Posterior vena cava (tissue), 2 donors: ENCODE results near the gene FAM241A. TPM values are rescaled to one million over a fixed set of nuclear protein-coding genes. Genes with fewer than 3 reads are reported as not detected.
A peak's percentile ranks its signal among the peaks of the same experiment; 100 is the strongest.
"Not testable (repeated sequence)": the region's sequence is repeated elsewhere in the genome, so short reads cannot be mapped to it uniquely, and the experiment has no call there.

Experiments used
- DNase-seq: peaks from one replicate; pipeline ENCODE4 v3.0.0-alpha.2; 2020; ENCODE audit warnings: low spot score
- intact Hi-C, 2 donors: fragments of 100-400 bp; cut with DNase I; formaldehyde crosslinking; loops; one replicate each; pipeline versions ENCODE4 v1.14.1 to v1.14.2; 2022 to 2023
- total RNA-seq, 2 donors: library from RNA; stranded (reverse); fragmentation: NEBNext Ultra II Directional; extraction: Animal tissue kit (Norgen Biotek cat#: 25700); gene quantifications; one replicate each; pipeline ENCODE4 v1.2.1, GENCODE V29; 2021
- donor health status: DM: yes; HTN: yes; CAD: no.
- donor health status: DM: yes; HTN: yes; CAD: no.

Gene FAM241A
- total RNA-seq, 2 donors from 2014 or later = 4.6 to 6.7 TPM

DNA sequence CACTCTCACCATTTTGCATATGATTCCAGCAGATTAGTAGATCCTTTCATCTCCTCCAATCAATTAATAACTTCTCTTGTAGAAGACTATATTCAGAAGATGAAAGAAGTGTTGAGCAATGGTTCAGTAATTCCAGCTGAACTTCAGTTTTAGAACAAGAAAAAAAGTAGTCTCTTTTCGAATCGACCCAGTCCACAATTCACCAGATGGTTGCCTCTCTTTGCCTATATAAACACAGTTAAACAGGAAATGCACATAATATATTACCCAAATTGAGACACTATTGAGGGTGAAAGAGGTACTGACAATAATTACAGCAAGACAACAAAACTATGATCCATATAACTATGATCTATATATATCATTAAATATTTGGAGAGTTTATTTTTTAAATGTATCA, 16.8 kb upstream of the FAM241A start:
- DNase-seq = no peak
- intact Hi-C loops = no loop called here

GRCh38 chr4:112130906-112131305, 14.3 kb upstream of the FAM241A start:
- intact Hi-C loops = no loop called here
- no peak for DNase-seq

- intact Hi-C loops = no loop called here
These were observed 8.7 kb upstream of the FAM241A start for GRCh38 chr4:112136551-112136950.

GRCh38 chr4:112138538-112138937, 6.7 kb upstream of the FAM241A start:
- DNase-seq = no peak
- intact Hi-C loops = no loop called here

More at GRCh38 chr4:112136551-112136950, 8.7 kb upstream of the FAM241A start:
- DNase-seq = no peak

GRCh38 chr4:112140536-112140935, 4.7 kb upstream of the FAM241A start:
- DNase-seq = no peak
- intact Hi-C loops = no loop called here

DNA sequence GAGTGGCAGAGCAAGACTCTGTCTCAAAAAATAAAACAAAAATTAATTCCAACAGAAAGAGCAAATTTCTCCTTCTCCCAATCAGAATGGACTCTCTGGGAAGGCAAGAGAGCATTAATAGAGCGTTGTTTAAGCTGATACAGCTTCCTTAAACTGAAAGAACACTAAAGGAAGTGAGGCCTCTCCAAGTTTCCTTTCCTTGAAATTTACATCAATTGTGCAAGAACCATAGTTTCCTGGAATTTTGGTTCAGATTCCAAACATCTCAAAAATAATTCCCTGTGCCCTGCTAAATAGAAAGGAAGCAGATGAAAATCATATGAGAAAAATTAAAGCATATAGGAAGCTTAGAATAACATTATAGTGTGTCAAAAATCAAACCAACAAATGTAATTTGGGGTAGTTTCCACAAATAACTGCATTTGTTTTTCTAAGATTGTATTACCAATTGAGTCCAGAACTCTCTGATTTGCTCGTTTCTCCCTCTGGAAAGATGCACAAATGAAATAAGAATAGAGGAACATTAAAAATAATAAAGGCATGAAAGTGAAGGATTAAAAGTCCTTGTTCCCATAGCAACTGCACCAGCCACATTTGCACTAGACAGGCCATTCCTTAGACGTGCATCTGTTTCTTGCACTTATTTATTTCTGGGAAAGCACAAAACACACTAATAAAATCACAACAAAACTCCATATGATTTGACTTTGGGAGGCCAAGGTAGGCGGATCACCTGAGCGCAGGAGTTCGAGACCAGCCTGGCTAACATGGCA, 3.7 kb upstream of the FAM241A start:
- intact Hi-C loops = no loop called here

DNA sequence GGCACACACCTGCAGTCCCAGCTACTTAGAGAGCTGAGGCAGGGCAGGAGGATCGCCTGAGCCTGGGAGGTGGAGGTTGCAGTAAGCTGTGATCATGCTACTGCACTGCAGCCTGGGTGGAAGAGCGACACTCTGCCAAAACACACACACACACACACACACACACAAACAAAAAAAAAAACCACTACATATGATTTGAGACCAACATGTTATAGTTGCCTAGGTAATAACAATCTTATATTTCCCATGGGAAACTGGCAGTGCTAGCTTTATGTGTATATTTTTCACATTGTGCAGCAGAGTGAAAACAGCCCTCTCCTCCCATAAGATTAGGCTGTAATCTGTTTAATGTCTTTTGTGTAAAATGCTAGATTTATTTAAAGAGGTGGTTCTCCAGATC, 3.1 kb upstream of the FAM241A start:
- intact Hi-C loops = no loop called here
- DNase-seq = no peak

More for the DNA sequence above, 3.7 kb upstream of the FAM241A start:
- no peak for DNase-seq

DNA sequence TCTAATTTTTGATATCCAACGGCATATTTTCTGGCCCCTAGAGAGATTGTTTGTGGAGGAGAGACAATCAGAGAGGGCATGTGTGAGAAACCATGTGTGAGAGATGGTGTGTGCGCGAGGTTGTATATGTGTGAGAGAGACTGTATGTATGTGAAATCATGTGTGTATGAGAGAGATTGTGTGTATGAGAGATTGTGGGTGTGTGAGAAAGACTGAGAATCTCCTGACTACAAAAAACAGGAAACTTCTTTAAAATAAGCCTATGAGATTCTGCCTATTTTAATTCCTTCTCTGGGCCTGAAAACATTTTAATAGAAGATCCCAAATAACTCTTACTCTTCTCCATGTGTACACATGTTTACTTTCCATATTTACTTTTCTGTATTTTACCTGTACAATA, 1.5 kb upstream of the FAM241A start:
- intact Hi-C loops = no loop called here
- no peak for DNase-seq

DNA sequence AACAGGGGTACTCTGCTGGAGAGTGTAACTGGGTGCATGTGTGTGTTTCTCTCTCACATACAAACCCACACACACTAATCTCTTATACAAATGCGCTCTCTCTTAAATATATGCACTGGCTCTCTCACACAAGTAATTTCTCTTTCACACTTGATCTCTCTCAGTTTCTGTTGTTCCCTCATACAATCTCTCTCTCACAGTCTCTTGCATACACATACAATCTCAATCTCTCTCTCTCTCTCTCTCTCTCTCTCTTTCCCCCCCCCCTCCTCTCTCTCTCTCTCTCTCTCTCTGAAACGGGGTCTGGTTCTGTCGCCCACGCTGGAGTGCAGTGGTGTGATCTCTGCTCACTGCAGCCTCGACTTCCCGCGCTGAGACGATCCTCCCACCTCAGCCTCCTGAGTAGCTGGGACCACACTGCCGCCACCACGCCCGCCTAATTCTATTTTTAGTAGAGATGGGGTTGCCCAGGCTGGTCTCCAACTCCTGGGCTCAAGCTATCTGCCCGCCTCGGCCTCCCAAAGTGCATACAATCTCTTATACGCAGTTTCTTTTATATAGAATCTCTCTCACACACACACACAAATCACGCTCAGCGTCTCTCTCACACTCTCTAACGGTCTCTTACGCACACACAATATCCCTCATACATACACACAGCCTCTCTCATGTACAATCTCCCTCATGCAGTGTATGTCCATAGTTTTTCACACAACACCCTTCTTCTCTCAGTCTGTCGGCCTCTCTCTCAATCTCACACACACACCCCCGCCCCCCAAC, 518 bp upstream of the FAM241A start:
- intact Hi-C loops = loop anchor here in 1 of 2 donors (5.0 kb wide), 1 partner anchor 88 kb away; the partner anchor contains the start of gene AP1AR
- DNase-seq = peak; percentile 74

DNA sequence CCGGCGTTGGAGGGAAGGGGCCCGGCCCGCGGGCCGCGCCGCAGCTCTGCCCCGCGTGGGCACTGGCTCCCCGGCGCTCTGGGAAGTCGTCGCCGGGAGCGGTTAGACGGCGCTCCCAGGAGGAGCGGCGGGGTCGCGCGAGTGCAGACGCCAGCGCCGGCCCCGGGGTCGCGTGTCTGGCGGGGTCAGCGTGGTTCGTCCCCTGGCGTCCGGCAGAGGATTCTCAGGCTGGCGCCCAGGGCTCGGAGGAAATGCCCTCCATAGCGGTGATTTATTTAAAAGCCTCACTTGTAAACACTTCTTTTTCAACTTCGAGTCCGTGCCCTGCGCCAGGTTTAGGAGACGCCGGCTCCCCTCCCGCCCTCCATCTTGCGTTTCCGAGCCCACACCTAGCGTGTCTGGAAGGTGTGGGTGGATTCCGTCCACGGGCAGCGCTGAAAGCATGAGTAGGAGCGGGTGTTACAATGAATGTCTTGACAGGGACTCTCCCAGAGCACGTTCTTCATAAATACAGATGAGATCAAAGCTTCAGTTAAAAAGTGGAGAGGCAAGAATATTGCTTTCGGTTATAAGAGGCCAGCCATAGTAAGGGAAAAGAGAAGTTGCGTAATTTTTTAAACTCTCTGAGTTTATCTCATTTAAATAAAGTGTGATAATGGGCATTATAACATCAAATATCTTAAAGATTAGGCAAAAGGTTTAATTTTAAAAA, 692 bp downstream of the FAM241A start:
- intact Hi-C loops = loop anchor here in 1 of 2 donors (5.0 kb wide), 1 partner anchor 86 kb away; the partner anchor contains the start of gene AP1AR
- peak; percentile 86 for DNase-seq

GRCh38 chr4:112146502-112146813, 1.2 kb downstream of the FAM241A start:
- no peak for DNase-seq
- intact Hi-C loops = loop anchor here in 1 of 2 donors (5.0 kb wide), 1 partner anchor 86 kb away; the partner anchor contains the start of gene AP1AR

GRCh38 chr4:112147697-112148096, 2.4 kb downstream of the FAM241A start:
- intact Hi-C loops = loop anchor here in 1 of 2 donors (5.0 kb wide), 1 partner anchor 85 kb away; the partner anchor contains the start of gene AP1AR
- no peak for DNase-seq

DNA sequence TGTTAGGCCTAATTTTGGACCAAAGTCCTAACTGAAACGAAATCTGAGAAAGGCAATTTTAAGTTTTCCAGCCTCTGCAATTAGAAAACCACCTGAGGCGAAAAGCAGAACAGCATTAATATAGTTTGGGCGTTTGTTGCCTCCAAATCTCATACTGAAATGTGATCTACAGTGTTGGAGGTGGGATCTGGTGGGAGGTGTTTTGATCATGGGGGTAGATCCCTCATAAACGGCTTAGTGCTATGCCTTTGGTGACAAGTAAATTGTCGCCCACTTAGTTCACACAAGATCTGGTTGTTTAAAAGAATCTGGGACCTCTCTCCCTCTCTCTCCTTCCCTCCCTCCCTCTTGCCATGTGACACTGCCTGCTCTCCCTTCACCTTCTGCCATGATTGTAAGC, 5.7 kb downstream of the FAM241A start:
- intact Hi-C loops = no loop called here
- DNase-seq = no peak

DNA sequence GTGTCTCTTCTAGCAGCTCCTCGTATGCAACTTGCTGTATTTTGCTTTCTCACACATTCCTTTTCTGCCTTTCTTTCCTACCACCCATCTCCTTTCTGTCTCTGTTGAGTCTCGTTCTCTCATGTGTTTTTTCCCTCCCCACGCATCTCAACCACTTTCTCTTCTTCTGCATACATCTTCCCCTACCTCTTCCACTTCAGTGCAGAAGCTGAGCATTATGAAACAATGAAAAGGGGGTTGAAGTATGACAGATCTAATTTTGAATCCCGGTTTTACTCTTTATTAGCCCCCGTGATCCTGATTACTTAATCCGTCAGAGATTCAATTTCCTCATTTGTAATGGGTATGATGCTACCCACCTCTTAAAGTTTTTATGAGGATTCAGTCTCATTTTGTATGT, 7.3 kb downstream of the FAM241A start:
- intact Hi-C loops = no loop called here

GRCh38 chr4:112153211-112153791, 8.0 kb downstream of the FAM241A start:
- intact Hi-C loops = no loop called here
- DNase-seq = no peak

More for the DNA sequence above, 7.3 kb downstream of the FAM241A start:
- no peak for DNase-seq

- intact Hi-C loops = no loop called here
- no peak for DNase-seq
These were observed 10.9 kb downstream of the FAM241A start for GRCh38 chr4:112156112-112156511.

DNA sequence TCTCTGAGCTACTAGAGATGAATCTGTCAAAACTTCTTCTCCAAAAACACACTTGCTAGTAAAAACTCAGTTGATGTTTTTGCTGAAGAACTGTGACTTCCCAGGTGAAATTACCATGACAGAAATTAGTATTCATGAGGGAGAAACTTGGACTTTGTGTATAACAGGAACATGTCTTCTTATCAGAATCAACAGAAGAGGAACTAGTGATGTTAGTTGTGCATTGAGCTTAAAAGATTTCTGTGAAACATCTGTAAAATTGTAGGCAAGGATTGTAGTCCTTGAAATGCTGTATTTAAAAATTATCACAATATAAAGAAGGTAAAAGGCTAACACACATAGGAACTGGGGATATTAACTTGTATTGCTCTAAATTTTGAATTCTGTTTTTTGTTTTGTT, 11.3 kb downstream of the FAM241A start:
- intact Hi-C loops = no loop called here
- DNase-seq = no peak

- DNase-seq, intact Hi-C loops: not testable (repeated sequence)
These were observed 18.5 kb downstream of the FAM241A start for GRCh38 chr4:112163706-112164105.

DNA sequence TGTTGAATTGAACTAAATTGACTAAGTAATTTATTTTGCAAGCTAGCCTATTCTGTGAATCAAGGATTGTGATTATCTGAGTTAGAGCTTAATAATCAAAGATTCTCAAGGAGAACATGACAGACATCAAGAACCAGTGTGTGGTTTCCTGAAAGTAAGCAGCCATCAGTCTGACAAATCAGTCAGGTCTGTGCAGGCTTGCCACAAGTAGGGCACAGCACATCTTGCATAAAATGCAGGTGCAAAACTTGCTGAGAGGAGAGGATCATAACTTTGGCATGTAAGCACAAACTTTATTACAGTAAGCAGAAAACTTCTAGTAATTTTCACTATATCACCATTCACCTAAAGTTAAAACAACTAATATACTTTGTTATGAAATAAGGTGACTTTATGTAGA, 22.5 kb downstream of the FAM241A start:
- no peak for DNase-seq
- intact Hi-C loops = no loop called here
